ENCODE results near the gene KITLG.

The KITLG gene

DNA sequence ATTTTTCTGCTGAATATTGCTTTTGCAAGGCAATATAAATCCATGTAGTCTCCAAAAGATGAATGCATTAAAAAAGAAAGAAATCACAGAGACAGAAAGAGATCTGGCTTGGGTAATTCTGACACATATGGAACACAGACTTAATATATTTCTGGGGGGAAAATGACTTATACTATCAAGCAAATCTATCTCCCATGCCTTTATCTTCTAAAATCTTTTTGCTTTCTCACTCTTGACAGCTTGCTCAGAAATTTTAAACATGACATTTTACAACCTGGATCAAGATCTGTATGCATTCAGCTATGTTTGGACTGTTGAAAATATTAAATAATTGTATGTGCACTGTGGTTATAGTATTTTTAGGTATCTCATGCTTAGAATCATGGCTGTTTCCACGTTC, 73.0 kb downstream of the KITLG start:
- H2BK120ac ChIP-seq (ENCODE audit: low read depth, low read length) = no peak overlapping the region
- no peak overlapping the region for H2BK5ac ChIP-seq (ENCODE audit: low read length)
- no peaks in the 10 kb centered on the region for H3K27me3 ChIP-seq (ENCODE audit: control insufficient read depth in 3 of 3, insufficient read depth in 3 of 3, low read depth in 1 of 3, low read length in 3 of 3)
- no peak overlapping the region for H3K9ac ChIP-seq (ENCODE audit: low read depth, low read length, poor library complexity)
- H3K36me3 ChIP-seq (replicated peaks in 1 of 2; ENCODE audit: control insufficient read depth in 2 of 2, insufficient read depth in 2 of 2, low read length in 2 of 2) = peaks cover 0 to 40% of the 10 kb centered on the region in 2 donors
- H3K18ac ChIP-seq (ENCODE audit: low read length) = no peak overlapping the region
- no peaks in the 10 kb centered on the region for H3K79me1 ChIP-seq (ENCODE audit: low read depth, low read length)
- H4K8ac ChIP-seq (ENCODE audit: low read depth, low read length) = no peak overlapping the region
- no peaks in the 10 kb centered on the region for H3K9me3 ChIP-seq (replicated peaks in 1 of 2; ENCODE audit: control insufficient read depth in 2 of 2, insufficient read depth in 1 of 2, low read depth in 1 of 2, low read length in 2 of 2)
- H3K4me2 ChIP-seq (ENCODE audit: insufficient read depth, low read length, poor library complexity, severe bottlenecking) = no peak overlapping the region
- no peak overlapping the region for H3K4ac ChIP-seq (ENCODE audit: low read length)
- no peak overlapping the region for H3K23ac ChIP-seq (ENCODE audit: low read depth, low read length, poor library complexity)
- no peak overlapping the region for H2BK12ac ChIP-seq (ENCODE audit: low read length)
- H3K4me3 ChIP-seq (ENCODE audit: low read length in 2 of 2) = no peak overlapping the region
- no peak overlapping the region for H3K27ac ChIP-seq (replicated peaks; ENCODE audit: low read length)
- H2AK5ac ChIP-seq (ENCODE audit: low read depth, low read length) = no peak overlapping the region
- DNase-seq (ENCODE audit: low spot score) = no peak
- no peak overlapping the region for H3K14ac ChIP-seq (ENCODE audit: low read length)
- no peak overlapping the region for H2BK15ac ChIP-seq (ENCODE audit: low read length)
- no CpG with 5 or more reads among the region's 1 CpG for WGBS, 2 donors (ENCODE audit: extremely low coverage in 2 of 2, insufficient read length in 2 of 2, insufficient replicate concordance in 1 of 2)
- no peak overlapping the region for H2AFZ ChIP-seq (ENCODE audit: low read length)
- H4K91ac ChIP-seq (ENCODE audit: low read depth, low read length, poor library complexity) = no peak overlapping the region
- peaks cover 0 to 2% of the 10 kb centered on the region in 2 donors for H3K4me1 ChIP-seq (ENCODE audit: control insufficient read depth in 2 of 2, insufficient read depth in 1 of 2, low read depth in 1 of 2, low read length in 2 of 2)

DNA sequence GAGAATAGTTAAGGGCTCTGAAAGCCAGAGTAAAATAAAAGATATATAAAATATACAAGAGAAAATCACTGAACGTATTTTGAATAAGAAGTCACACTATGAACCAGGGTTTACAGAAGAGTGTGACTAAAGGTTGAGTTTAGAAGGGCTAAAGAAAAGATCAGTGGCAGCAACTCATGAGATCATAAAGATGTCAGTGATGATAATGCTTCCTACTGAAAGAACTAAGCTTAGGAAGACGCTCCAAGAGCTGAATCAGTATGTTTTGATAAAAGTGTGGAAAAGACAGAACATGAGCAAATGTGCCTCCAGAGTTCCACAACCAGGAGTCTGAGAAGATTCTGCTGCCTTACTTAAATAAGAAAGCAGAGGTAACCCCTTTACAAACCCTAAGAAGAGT, 74.6 kb downstream of the KITLG start:
- Histone ChIP-seq H3K14ac (ENCODE audit: low read length) (no peak overlapping the region), H3K4me1 (ENCODE audit: control insufficient read depth in 2 of 2, insufficient read depth in 1 of 2, low read depth in 1 of 2, low read length in 2 of 2) (peaks cover 0 to 2% of the 10 kb centered on the region in 2 donors), H4K8ac (ENCODE audit: low read depth, low read length) (no peak overlapping the region), H2BK5ac (ENCODE audit: low read length) (no peak overlapping the region), H3K4me3 (ENCODE audit: low read length in 2 of 2) (no peak overlapping the region), H3K9ac (ENCODE audit: low read depth, low read length, poor library complexity) (no peak overlapping the region), H3K4me2 (ENCODE audit: insufficient read depth, low read length, poor library complexity, severe bottlenecking) (no peak overlapping the region), H3K36me3 (replicated peaks in 1 of 2; ENCODE audit: control insufficient read depth in 2 of 2, insufficient read depth in 2 of 2, low read length in 2 of 2) (peaks cover 0 to 41% of the 10 kb centered on the region in 2 donors), H3K79me1 (ENCODE audit: low read depth, low read length) (no peaks in the 10 kb centered on the region), H2BK15ac (ENCODE audit: low read length) (no peak overlapping the region), H4K91ac (ENCODE audit: low read depth, low read length, poor library complexity) (no peak overlapping the region), H3K27me3 (ENCODE audit: control insufficient read depth in 3 of 3, insufficient read depth in 3 of 3, low read depth in 1 of 3, low read length in 3 of 3) (no peaks in the 10 kb centered on the region), H2AFZ (ENCODE audit: low read length) (no peak overlapping the region), H2BK120ac (ENCODE audit: low read depth, low read length) (no peak overlapping the region), H2AK5ac (ENCODE audit: low read depth, low read length) (no peak overlapping the region), H2BK12ac (ENCODE audit: low read length) (no peak overlapping the region), H3K18ac (ENCODE audit: low read length) (no peak overlapping the region), H3K4ac (ENCODE audit: low read length) (no peak overlapping the region), H3K9me3 (replicated peaks in 1 of 2; ENCODE audit: control insufficient read depth in 2 of 2, insufficient read depth in 1 of 2, low read depth in 1 of 2, low read length in 2 of 2) (no peaks in the 10 kb centered on the region), H3K27ac (replicated peaks; ENCODE audit: low read length) (no peak overlapping the region), H3K23ac (ENCODE audit: low read depth, low read length, poor library complexity) (no peak overlapping the region)
- WGBS, 2 donors (ENCODE audit: extremely low coverage in 2 of 2, insufficient read length in 2 of 2, insufficient replicate concordance in 1 of 2) = no CpG with 5 or more reads among the region's 2 CpGs
- DNase-seq (ENCODE audit: low spot score) = no peak

DNA sequence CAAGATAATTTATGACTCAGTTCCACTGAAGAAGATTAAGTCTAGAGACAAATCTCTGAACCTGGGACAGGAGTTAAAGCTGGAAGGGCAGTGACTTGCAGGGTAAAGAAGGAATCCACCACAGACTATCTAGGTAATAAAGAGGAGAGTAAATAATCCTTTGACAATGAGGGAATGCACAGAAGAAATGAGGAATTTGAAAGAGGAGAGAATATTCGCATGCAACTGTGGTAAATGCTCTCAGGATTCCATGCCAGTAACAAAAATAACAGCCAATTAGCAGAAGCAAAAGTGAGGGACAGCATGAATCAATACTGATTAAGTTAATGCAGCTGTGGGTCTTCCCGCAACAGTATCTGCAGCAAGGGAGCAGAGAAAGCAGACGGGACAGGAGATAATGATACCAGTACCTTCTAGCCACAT, 77.0 kb downstream of the KITLG start:
- Histone ChIP-seq H3K14ac (ENCODE audit: low read length) (no peak overlapping the region), H2BK15ac (ENCODE audit: low read length) (no peak overlapping the region), H3K79me1 (ENCODE audit: low read depth, low read length) (no peaks in the 10 kb centered on the region), H3K4me1 (ENCODE audit: control insufficient read depth in 2 of 2, insufficient read depth in 1 of 2, low read depth in 1 of 2, low read length in 2 of 2) (peaks cover 0 to 2% of the 10 kb centered on the region in 2 donors), H3K4me3 (ENCODE audit: low read length in 2 of 2) (no peak overlapping the region), H4K8ac (ENCODE audit: low read depth, low read length) (no peak overlapping the region), H3K9me3 (replicated peaks in 1 of 2; ENCODE audit: control insufficient read depth in 2 of 2, insufficient read depth in 1 of 2, low read depth in 1 of 2, low read length in 2 of 2) (no peaks in the 10 kb centered on the region), H2AK5ac (ENCODE audit: low read depth, low read length) (no peak overlapping the region), H3K36me3 (replicated peaks in 1 of 2; ENCODE audit: control insufficient read depth in 2 of 2, insufficient read depth in 2 of 2, low read length in 2 of 2) (peaks cover 0 to 41% of the 10 kb centered on the region in 2 donors), H3K9ac (ENCODE audit: low read depth, low read length, poor library complexity) (no peak overlapping the region), H4K91ac (ENCODE audit: low read depth, low read length, poor library complexity) (no peak overlapping the region), H2BK5ac (ENCODE audit: low read length) (no peak overlapping the region), H2BK120ac (ENCODE audit: low read depth, low read length) (no peak overlapping the region), H3K4me2 (ENCODE audit: insufficient read depth, low read length, poor library complexity, severe bottlenecking) (no peak overlapping the region), H3K4ac (ENCODE audit: low read length) (no peak overlapping the region), H3K27ac (replicated peaks; ENCODE audit: low read length) (no peak overlapping the region), H3K23ac (ENCODE audit: low read depth, low read length, poor library complexity) (no peak overlapping the region), H3K27me3 (ENCODE audit: control insufficient read depth in 3 of 3, insufficient read depth in 3 of 3, low read depth in 1 of 3, low read length in 3 of 3) (no peaks in the 10 kb centered on the region), H3K18ac (ENCODE audit: low read length) (no peak overlapping the region), H2AFZ (ENCODE audit: low read length) (no peak overlapping the region), H2BK12ac (ENCODE audit: low read length) (no peak overlapping the region)
- no peak for DNase-seq (ENCODE audit: low spot score)
- no CpG with 5 or more reads among the region's 3 CpGs for WGBS, 2 donors (ENCODE audit: extremely low coverage in 2 of 2, insufficient read length in 2 of 2, insufficient replicate concordance in 1 of 2)

DNA sequence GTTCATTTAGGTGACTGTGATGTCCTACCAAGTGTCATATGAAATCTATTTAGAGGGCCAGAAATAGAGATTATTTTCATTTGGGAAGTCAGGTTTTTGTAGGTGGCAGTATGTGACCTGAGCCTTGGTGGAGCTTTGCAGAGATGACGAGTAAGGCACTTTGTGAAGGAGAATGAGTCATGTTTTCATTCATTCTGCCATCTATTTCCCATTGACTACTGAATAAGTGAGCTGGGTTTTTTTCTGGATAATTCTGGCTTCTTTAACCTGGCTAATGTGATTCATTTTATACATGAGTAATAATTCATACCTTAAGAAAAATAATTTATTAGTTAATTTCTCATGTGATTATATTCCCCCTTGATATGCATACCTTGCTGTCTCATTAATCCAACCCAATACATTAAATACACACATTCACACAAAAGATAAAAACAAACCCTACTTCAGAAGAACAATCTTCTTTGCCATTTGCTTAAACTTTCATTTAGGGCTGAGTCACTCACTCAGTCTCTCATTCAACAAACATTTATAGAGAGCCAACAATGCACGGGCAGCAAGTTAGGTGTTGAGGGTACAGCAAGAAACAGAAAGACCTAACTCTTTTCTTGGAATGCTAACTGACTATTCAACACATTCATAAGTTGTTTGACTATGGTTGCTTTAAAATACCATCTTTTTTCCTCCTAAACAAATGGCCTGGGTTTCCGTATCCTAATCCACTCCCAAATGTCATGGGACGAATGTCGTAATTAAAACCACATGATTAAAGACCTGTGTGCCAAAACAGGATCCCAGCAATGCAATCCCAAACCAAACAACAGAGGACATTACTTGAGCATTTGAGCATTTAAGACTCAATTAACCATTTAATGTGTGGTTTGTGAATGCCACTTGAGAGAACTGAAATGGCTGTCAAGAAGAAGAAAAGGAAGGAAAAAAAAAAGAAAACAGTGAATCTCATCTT, 78.0 kb downstream of the KITLG start:
- H3K4me3 ChIP-seq (ENCODE audit: low read length in 2 of 2) = no peak overlapping the region
- WGBS, 2 donors (ENCODE audit: extremely low coverage in 2 of 2, insufficient read length in 2 of 2, insufficient replicate concordance in 1 of 2) = no CpG with 5 or more reads among the region's 5 CpGs

More for the DNA sequence above, 78.0 kb downstream of the KITLG start:
- no peak overlapping the region for H2BK120ac ChIP-seq (ENCODE audit: low read depth, low read length)
- H2BK12ac ChIP-seq (ENCODE audit: low read length) = no peak overlapping the region
- no peak overlapping the region for H3K9ac ChIP-seq (ENCODE audit: low read depth, low read length, poor library complexity)
- no peak overlapping the region for H2AFZ ChIP-seq (ENCODE audit: low read length)
- H2AK5ac ChIP-seq (ENCODE audit: low read depth, low read length) = no peak overlapping the region
- peaks cover 0 to 36% of the 10 kb centered on the region in 2 donors for H3K36me3 ChIP-seq (replicated peaks in 1 of 2; ENCODE audit: control insufficient read depth in 2 of 2, insufficient read depth in 2 of 2, low read length in 2 of 2)
- H3K27ac ChIP-seq (replicated peaks; ENCODE audit: low read length) = no peak overlapping the region
- H3K4me1 ChIP-seq (ENCODE audit: control insufficient read depth in 2 of 2, insufficient read depth in 1 of 2, low read depth in 1 of 2, low read length in 2 of 2) = peaks cover 0 to 2% of the 10 kb centered on the region in 2 donors
- no peak overlapping the region for H3K4ac ChIP-seq (ENCODE audit: low read length)
- no peak overlapping the region for H2BK5ac ChIP-seq (ENCODE audit: low read length)
- no peak overlapping the region for H2BK15ac ChIP-seq (ENCODE audit: low read length)
- no peak overlapping the region for H4K91ac ChIP-seq (ENCODE audit: low read depth, low read length, poor library complexity)
- DNase-seq (ENCODE audit: low spot score) = no peak
- H3K27me3 ChIP-seq (ENCODE audit: control insufficient read depth in 3 of 3, insufficient read depth in 3 of 3, low read depth in 1 of 3, low read length in 3 of 3) = no peaks in the 10 kb centered on the region
- H3K4me2 ChIP-seq (ENCODE audit: insufficient read depth, low read length, poor library complexity, severe bottlenecking) = no peak overlapping the region
- no peak overlapping the region for H3K18ac ChIP-seq (ENCODE audit: low read length)
- no peaks in the 10 kb centered on the region for H3K79me1 ChIP-seq (ENCODE audit: low read depth, low read length)
- no peak overlapping the region for H3K14ac ChIP-seq (ENCODE audit: low read length)
- no peak overlapping the region for H4K8ac ChIP-seq (ENCODE audit: low read depth, low read length)
- H3K9me3 ChIP-seq (replicated peaks in 1 of 2; ENCODE audit: control insufficient read depth in 2 of 2, insufficient read depth in 1 of 2, low read depth in 1 of 2, low read length in 2 of 2) = no peaks in the 10 kb centered on the region
- no peak overlapping the region for H3K23ac ChIP-seq (ENCODE audit: low read depth, low read length, poor library complexity)

All from neuronal stem cell (in vitro differentiated cells).